Stimulated activated CD8-positive, alpha-beta memory T cell treated with anti-CD3 and anti-CD28 coated beads, Interleukin-2, amount 100 ng/mL, for 1 hour (primary cell): Measurements from ENCODE around the gene IQSEC3.
"Not testable (repeated sequence)": the region's sequence is repeated elsewhere in the genome, so short reads cannot be mapped to it uniquely, and the experiment has no call there.

Experiments used
- DNase-seq, 2 donors: peaks; one replicate each; pipeline ENCODE4 v3.0.0-alpha.2; 2020; ENCODE audit warnings: low read depth in 2 of 2

Gene IQSEC3

GRCh38 chr12:214003-214741, 147.6 kb downstream of the IQSEC3 start, which contains the start of gene SLC6A12:
SLC6A12 (minus strand) TSS chr12:214157; CDS start chr12:209986, 4,171 bp downstream.
- DNase-seq: no peak

- no peak for DNase-seq
Measured at GRCh38 chr12:215116-215515, 148.5 kb downstream of the IQSEC3 start.

GRCh38 chr12:217029-217428, 150.5 kb downstream of the IQSEC3 start:
- DNase-seq: not testable (repeated sequence)

GRCh38 chr12:218221-218620, 151.7 kb downstream of the IQSEC3 start:
- DNase-seq: no peak

GRCh38 chr12:218728-219590, 152.4 kb downstream of the IQSEC3 start:
- no peak for DNase-seq

GRCh38 chr12:219891-220352, 153.4 kb downstream of the IQSEC3 start:
- DNase-seq: peak in 1 of 2 donors; percentile 9

- no peak for DNase-seq
Measured at GRCh38 chr12:220491-220890, 153.9 kb downstream of the IQSEC3 start.

GRCh38 chr12:220946-221550, 154.5 kb downstream of the IQSEC3 start:
- DNase-seq: no peak

- no peak for DNase-seq
Measured at GRCh38 chr12:221736-222135, 155.2 kb downstream of the IQSEC3 start.

GRCh38 chr12:223841-224240, 157.3 kb downstream of the IQSEC3 start:
- no peak for DNase-seq

- DNase-seq: no peak
Measured at GRCh38 chr12:224330-224729, 157.8 kb downstream of the IQSEC3 start.

GRCh38 chr12:225012-225411, 158.4 kb downstream of the IQSEC3 start:
- DNase-seq: no peak

GRCh38 chr12:226401-226800, 159.8 kb downstream of the IQSEC3 start:
- no peak for DNase-seq

- DNase-seq: no peak
Measured at GRCh38 chr12:227286-227915, 160.8 kb downstream of the IQSEC3 start.
